K562 (cell line): Measurements from ENCODE around the gene MYL12A. TPM values are rescaled to one million over a fixed set of nuclear protein-coding genes. Genes with fewer than 3 reads are reported as not detected.

Experiments used
- AFF4 ChIP-seq: sonication (generic); formaldehyde crosslinking; IDR thresholded peaks from 2 replicates; pipeline ENCODE4 v1.8.0; 2023; ENCODE audit warnings: mild to moderate bottlenecking, missing genetic modification reagents
- BRD9 ChIP-seq: fragments of 450-650 bp; IDR thresholded peaks from 2 replicates; pipeline ENCODE4 v1.6.1; 2018; ENCODE audit warnings: low read depth; ENCODE audit not compliant: partially characterized antibody
- CBFA2T3 ChIP-seq: fragments of 450-650 bp; IDR thresholded peaks from 2 replicates; pipeline ENCODE4 v1.6.1; 2017
- HNRNPK ChIP-seq: fragments of 200-400 bp; formaldehyde crosslinking; IDR thresholded peaks from one replicate; pipeline ENCODE4 v1.6.1; 2018; ENCODE audit warnings: mild to moderate bottlenecking, low read depth, low read length; ENCODE audit not compliant: poor library complexity, severe bottlenecking
- HNRNPLL ChIP-seq: fragments of 200-400 bp; formaldehyde crosslinking; IDR thresholded peaks from 2 replicates; pipeline ENCODE4 v1.6.1; 2017; ENCODE audit warnings: low read length, low read depth, mild to moderate bottlenecking; ENCODE audit not compliant: poor library complexity, severe bottlenecking
- JUND ChIP-seq, 2 experiments: IDR thresholded peaks; 2 replicates in 1 of 2; 3 replicates in 1 of 2; pipeline ENCODE4 v1.6.1; 2011; ENCODE audit warnings: borderline replicate concordance in 2 of 2, low read depth in 2 of 2, low read length in 2 of 2, improper control_type of control experiment in 1 of 2, missing biosample characterization in 1 of 2, missing genetic modification characterization in 1 of 2, missing genetic modification reagents in 1 of 2
- KDM4B ChIP-seq, 2 experiments: fragments of 450-650 bp in 1 of 2; sonication (generic) in 1 of 2; IDR thresholded peaks; 2 replicates each; pipeline ENCODE4 v1.6.1; 2016 to 2017; ENCODE audit warnings: borderline replicate concordance in 2 of 2, antibody characterized with exemption in 1 of 2, low read depth in 1 of 2, mild to moderate bottlenecking in 1 of 2
- PBX2 ChIP-seq, 2 experiments: IDR thresholded peaks in 1 of 2; conservative IDR thresholded peaks in 1 of 2; 2 replicates each; pipeline ENCODE4 v1.6.1; 2016; ENCODE audit warnings: low read depth in 2 of 2, mild to moderate bottlenecking in 1 of 2, missing compliant biosample characterization in 1 of 2, missing genetic modification characterization in 1 of 2, moderate library complexity in 1 of 2
- PTRF ChIP-seq: fragments of 450-650 bp; IDR thresholded peaks from 2 replicates; pipeline ENCODE4 v1.6.1; 2016; ENCODE audit warnings: mild to moderate bottlenecking, missing genetic modification characterization, missing compliant biosample characterization
- RBBP5 ChIP-seq: fragments of 200-600 bp; sonication (generic); IDR thresholded peaks from 2 replicates; pipeline ENCODE4 v1.6.1; 2012; ENCODE audit warnings: borderline replicate concordance, mild to moderate bottlenecking, low read length, control low read depth, inconsistent platforms; ENCODE audit not compliant: insufficient read depth, poor library complexity, severe bottlenecking
- RBM17 ChIP-seq: fragments of 200-400 bp; formaldehyde crosslinking; IDR thresholded peaks from 2 replicates; pipeline ENCODE4 v1.6.1; 2017; ENCODE audit warnings: low read depth, mild to moderate bottlenecking, low read length, borderline replicate concordance
- SNRNP70 ChIP-seq: fragments of 200-400 bp; formaldehyde crosslinking; optimal IDR thresholded peaks from 2 replicates; pipeline ENCODE3; 2017; ENCODE audit warnings: low read depth, low read length
- polyA plus RNA-seq, 8 experiments: library from polyadenylated mRNA; depleted of rRNA in 4 of 8; stranded (reverse) in 5 of 8; unstranded in 3 of 8; fragments of >200 nt; fragmentation: Nextera tagmentation in 2 of 8; fragmentation: Illumina TruSeq in 1 of 8; extraction: Ambion mirVana in 2 of 8; extraction: Trizol in 1 of 8; gene quantifications; 2 replicates each; pipeline versions ENCODE4 v1.2.1 to v1.2.3, GENCODE V29; 2011 to 2014; ENCODE audit warnings: inconsistent platforms in 1 of 8, missing spikeins in 1 of 8
- total RNA-seq, 7 experiments: library from RNA; depleted of rRNA in 6 of 7; stranded (reverse); fragments of >200 nt in 6 of 7; fragmentation: Illumina TruSeq in 2 of 7; extraction: Trizol in 2 of 7; gene quantifications; 2 replicates each; pipeline versions ENCODE4 v1.2.1 to v1.2.3, GENCODE V29; 2011 to 2021; ENCODE audit warnings: low replicate concordance in 1 of 7
- TF ChIP-seq, protein P1 (sequence below): fragments of 450-650 bp; formaldehyde crosslinking; IDR thresholded peaks from 2 replicates; pipeline ENCODE4 v1.4.0; 2022; ENCODE audit warnings: missing genetic modification characterization
- TF ChIP-seq, protein P2 (sequence below): fragments of 450-650 bp; formaldehyde crosslinking; IDR thresholded peaks from 2 replicates; pipeline ENCODE4 v1.4.0; 2020; ENCODE audit warnings: mild to moderate bottlenecking, moderate library complexity

Gene MYL12A
- total and polyA plus RNA-seq, 9 of the 15 experiments (the other 6 are each of a cell fraction or from before 2014, with no cell fraction given) = 308 to 1,031 (median 559) TPM

GRCh38 chr18:3281456-3282400 lies 34.1 kb downstream of the MYL12A start (continued):
- TF ChIP-seq KDM4B (IDR thresholded peaks at IDR 0.05; ENCODE audit: borderline replicate concordance in 2 of 2, low read depth in 1 of 2) = peak in 1 of 2 experiments; percentile 49; a peak in 1 of 4 replicates
- TF ChIP-seq RBBP5 = no peak
- TF ChIP-seq PTRF (tag) = no peak
- TF ChIP-seq SNRNP70 = no peak
- TF ChIP-seq AFF4 = no peak
- TF ChIP-seq PBX2 (CRISPR knock-in tag; IDR thresholded peaks at IDR 0.05; ENCODE audit: low read depth) = no peak
- peak; percentile 84 for TF ChIP-seq PBX2 (tag; conservative IDR thresholded peaks at IDR 0.05; ENCODE audit: low read depth)
- TF ChIP-seq, protein P1, sequence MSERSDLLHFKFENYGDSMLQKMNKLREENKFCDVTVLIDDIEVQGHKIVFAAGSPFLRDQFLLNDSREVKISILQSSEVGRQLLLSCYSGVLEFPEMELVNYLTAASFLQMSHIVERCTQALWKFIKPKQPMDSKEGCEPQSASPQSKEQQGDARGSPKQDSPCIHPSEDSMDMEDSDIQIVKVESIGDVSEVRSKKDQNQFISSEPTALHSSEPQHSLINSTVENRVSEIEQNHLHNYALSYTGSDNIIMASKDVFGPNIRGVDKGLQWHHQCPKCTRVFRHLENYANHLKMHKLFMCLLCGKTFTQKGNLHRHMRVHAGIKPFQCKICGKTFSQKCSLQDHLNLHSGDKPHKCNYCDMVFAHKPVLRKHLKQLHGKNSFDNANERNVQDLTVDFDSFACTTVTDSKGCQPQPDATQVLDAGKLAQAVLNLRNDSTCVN (CRISPR knock-in tag) = no peak
- no peak for TF ChIP-seq RBM17
- TF ChIP-seq, protein P2, sequence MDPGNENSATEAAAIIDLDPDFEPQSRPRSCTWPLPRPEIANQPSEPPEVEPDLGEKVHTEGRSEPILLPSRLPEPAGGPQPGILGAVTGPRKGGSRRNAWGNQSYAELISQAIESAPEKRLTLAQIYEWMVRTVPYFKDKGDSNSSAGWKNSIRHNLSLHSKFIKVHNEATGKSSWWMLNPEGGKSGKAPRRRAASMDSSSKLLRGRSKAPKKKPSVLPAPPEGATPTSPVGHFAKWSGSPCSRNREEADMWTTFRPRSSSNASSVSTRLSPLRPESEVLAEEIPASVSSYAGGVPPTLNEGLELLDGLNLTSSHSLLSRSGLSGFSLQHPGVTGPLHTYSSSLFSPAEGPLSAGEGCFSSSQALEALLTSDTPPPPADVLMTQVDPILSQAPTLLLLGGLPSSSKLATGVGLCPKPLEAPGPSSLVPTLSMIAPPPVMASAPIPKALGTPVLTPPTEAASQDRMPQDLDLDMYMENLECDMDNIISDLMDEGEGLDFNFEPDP (CRISPR knock-in tag) = no peak
- peak; percentile 42 for TF ChIP-seq BRD9
- no peak for TF ChIP-seq HNRNPK
- TF ChIP-seq CBFA2T3 = no peak
- no peak for TF ChIP-seq HNRNPLL
- TF ChIP-seq JUND (IDR thresholded peaks at IDR 0.05; ENCODE audit: borderline replicate concordance, low read depth, low read length) = peak; percentile 26; the same call in 1 of the 2 replicates
- TF ChIP-seq JUND (tag; IDR thresholded peaks at IDR 0.05; ENCODE audit: borderline replicate concordance, low read depth, low read length) = no peak
